NCI-H82 treated with DMSO at 0.1 percent for 48 hours (cell line): ENCODE results near the gene CYB5B.
"Not testable (repeated sequence)": the region's sequence is repeated elsewhere in the genome, so short reads cannot be mapped to it uniquely, and the experiment has no call there.

ENCODE experiments used
- DNase-seq: peaks from one replicate; lab custom pipeline; 2025; ENCODE audit not compliant: unreplicated experiment; lab: John Stamatoyannopoulos, UW

The CYB5B gene

DNA sequence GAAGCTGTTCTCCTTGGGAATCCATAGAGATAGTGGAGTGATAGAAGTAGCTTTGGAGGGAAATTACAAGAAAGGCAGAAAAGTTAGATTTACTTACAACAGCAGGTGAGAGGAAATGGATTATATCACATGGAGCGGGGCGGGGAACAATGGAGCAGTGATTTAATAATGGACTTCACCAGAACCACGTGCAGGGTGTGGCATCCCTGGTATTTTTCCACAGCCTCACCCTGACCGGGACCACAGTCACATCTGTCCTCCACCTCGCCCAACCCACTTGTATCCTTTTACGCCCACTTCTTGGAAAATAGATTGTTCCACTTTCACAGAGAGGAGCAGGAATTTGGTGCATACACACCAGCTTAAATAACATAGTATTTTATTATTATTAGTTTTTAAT, 15.9 kb upstream of the CYB5B start:
- no peak for DNase-seq

DNA sequence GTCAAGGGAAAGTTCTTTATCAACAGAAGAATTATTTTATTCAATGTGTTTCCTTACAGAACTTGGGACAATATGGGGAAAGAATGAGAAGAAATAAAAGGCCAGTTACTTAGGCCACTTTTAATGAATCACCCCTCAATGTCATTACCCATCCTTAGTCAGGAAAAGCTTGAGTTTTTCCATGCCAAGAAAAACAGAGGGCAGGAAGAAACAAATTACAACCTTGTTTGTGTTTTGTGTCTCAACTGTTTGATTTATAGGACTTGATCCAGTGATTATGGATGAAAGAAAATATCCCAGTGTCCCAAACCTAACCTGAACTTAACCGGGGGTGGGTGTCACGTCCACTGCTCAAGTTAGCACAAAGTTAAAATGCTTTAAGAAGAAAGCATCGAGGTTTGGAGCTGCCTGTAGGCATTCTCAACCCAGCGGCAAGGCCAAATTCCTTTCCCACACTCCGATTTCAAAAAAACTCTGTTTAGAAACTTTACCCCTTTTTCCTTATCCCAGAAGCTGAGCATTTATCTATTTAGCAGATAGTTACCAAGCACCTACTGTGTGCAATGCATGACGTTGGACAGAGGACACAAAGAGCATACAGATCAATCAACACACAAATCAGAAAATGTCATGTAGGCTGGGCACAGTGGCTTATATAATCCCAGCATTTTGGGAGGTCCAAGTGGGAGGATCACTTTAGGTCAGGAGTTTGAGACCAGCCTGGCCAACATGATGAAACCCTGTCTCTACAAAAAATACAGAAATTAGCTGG, 14.0 kb upstream of the CYB5B start:
- DNase-seq, result no peak

DNA sequence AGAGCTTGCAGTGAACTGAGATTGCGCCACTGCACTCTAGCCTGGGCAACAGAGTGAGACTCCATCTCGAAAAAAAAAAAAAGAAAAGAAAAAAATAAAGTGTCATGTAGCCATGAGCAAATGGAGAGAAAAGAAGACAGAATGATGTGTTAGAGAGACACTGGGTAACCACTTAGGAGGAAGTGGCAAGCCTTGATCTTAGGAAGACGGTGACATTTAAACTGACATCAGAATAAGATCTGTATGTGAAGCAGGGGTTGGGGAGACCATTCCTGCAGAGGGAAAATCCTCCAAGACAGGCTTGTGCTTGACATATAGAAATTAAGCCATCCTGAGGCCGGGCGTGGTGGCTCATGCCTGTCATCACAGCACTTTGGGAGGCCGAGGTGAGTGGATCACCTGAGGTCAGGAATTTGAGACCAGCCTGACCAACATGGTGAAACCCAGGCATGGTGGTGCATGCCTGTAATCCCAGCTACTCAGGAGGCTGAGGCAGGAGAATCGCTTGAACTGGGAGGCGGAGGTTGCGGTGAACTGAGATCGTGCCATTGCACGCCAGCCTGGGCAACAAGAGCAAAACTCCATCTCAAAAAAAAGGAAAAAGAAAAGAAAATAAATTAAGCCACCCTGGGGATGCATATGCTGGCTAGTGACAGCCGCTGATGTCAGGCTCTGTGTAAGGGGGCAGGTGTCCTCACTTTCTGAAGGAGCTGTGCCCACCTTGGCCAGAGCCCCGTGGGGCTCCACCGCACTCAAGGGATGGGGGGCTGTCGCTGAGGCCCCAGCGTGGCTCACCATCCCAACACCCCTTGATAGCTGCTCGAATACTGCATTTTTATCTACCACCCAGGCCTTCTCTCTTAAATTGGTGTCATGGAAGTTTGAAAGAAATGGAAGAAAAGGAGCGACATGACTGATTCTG, 13.1 kb upstream of the CYB5B start:
- no peak for DNase-seq

DNA sequence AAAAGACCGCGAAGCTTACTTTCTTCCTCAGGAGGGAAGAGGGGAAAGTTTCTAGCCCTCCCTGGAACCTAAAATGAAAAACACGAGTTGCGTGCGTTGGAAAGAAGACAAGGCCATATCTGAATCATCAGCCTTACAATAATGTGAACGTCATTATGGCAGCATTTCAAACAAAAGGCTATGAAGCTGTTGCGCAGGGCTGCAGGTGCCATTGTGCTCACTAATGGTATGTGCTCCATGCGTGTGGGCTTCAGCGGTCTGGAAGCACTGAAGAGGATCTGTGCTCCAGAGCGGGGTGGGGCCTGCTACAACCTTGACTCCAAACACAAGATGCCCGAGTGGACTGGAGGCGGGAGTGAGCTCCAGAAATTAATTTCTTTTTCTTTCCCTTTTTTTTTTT, 12.1 kb upstream of the CYB5B start:
- DNase-seq, result no peak

DNA sequence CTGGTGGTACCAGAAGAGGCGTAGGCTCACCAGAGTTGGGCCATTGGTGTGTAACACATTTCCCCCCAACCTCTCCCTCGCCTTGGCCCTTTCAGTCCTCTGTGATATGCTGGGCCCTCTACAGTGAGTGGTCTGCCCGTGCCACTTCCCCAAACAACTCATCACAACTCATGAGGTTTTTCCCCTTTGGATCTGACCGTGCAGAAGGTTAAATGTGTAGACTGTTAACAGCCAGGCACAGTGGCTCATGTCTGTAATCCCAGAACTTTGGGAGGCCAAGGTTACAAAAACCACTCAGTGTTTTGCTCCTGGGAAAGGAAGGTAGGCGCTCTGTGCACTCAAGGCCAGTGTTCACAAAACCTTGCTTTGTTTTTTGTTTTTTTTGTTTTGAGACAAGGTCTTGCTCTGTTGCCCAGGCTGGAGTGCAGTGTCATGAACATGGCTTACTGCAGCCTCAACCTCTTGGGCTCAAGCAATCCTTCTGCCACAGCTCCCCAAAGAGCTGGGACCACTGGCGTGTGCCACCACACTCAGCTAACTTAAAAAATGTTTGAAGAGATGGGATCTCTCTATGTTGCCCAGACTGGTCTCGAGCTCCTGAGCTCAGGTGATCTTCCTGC, 11.3 kb upstream of the CYB5B start:
- DNase-seq, result no peak

DNA sequence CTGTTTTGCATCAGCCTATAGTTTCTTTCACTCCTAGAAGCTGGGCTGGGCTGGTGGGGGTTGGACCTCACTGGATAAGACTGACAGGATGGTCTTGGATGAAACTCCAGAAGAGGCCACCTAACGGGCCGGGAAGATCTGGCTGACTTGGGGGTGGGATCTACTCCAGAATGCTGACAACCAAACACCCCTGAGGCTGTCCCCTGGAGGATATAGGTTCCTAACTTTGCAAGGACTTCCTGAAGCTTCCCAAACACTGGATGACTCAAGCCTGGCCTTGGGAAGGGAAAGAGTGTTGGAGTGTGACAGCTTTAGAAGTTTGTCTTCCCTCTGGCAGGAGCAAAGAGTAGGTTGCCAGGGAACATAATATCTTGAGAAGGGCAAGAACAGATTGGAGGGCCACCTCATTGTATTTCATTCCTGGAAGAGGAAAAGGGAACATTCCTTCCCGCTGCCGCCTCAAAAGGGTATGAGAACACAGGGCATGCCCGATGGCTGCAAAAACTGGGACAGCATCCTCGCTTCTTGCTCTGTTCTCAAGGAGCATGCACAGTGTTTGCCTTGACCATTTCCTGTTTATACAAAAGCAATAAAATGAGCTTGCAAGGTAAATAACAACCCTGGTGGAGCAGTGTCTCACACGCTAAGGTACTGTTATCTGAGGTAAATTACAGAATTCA, 6.8 kb upstream of the CYB5B start:
- DNase-seq, result no peak

DNA sequence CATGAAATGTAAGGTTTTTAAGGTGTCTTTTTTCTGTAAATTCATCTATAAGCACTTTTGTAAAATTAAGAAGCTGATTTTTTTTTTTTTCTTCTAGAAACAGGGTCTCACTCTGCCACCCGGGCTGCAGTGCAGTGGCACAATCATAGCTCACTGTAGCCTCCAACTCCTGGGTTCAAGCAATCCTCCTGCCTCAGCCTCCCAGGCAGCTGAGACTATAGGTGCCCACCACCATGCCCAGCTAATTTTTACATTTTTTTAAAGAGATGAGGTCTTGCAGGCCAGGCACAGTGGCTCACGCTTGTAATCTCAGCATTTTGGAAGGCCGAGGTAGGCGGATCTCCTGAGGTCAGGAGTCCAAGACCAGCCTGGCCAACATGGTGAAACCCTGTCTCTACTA, 4.5 kb upstream of the CYB5B start:
- no peak for DNase-seq

DNA sequence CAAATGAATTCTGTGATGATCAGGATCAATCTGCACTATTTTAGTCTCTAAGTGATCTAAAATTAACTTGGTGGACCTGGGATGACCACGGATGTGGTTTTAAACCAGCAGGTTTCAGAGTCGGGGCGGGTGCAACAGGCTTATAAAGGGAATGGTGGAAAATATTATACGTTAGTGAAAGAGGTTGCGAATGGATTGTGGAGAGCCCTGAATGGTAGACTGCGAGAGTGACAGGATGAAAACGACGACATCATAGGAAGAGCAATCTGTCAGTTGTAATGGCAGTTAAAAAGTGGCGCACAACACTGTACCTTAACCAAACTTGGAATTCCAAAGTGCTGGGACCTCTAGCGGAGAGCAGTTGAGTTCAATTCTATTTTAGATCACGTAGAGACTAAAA, 1.2 kb upstream of the CYB5B start:
- no peak for DNase-seq

DNA sequence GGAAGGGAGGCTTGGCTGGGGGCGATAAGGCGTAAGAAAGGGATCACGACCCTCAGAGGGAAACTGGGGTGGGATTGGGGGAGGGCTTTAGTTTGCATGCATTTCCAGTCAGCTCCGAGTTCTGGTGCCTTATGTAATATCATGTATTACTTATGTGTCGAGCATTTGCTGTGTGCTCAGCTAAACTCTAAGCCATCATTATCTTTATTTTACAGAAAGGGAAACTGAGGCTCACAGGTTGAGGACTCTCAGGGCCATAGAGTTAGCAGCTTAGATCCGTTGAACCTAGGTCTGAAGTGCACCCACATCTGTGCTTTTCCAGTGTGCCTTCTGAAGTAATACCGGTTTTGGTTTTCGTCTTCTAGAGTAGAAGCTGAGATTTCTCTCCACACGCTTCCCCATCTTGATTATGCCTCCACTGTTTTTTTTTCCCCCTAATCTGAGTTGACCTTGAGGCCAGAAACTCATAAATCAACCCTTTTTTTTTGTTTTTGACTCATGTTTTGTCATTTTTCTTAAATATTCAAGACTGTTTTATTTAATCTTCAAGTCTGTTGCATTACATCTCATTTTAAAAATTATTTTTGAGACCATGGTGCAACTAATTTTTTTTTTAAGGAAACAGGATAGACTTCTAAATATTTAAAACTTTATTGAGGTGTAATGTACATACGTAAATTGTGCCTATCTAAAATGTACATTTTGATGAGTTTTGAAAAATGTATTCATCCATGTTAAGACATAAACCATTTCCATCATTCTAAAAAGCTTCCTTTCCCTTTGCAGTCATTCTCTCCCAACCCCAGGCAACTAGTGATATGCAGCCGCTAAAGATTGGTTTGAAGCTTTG, 741 bp downstream of the CYB5B start:
- no peak for DNase-seq

DNA sequence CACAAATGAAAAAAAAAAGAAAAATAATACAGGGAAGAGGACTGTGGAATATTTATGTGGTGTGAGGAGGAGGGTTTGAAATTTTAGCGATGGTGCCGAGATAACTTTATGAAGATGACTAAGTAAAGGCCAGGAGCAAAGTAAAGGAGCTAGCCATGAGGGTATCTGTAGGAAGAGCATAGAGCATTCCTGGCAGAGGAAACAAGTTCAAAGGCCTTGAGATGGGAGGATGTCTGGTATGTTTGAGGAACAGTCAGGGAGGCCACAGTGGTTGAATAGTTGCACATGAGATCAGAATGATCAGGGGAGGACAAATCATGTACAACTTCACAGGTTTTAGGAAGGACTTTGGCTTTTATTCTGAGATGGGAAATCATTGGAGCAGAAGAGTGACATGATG, 4.2 kb downstream of the CYB5B start:
- no peak for DNase-seq

DNA sequence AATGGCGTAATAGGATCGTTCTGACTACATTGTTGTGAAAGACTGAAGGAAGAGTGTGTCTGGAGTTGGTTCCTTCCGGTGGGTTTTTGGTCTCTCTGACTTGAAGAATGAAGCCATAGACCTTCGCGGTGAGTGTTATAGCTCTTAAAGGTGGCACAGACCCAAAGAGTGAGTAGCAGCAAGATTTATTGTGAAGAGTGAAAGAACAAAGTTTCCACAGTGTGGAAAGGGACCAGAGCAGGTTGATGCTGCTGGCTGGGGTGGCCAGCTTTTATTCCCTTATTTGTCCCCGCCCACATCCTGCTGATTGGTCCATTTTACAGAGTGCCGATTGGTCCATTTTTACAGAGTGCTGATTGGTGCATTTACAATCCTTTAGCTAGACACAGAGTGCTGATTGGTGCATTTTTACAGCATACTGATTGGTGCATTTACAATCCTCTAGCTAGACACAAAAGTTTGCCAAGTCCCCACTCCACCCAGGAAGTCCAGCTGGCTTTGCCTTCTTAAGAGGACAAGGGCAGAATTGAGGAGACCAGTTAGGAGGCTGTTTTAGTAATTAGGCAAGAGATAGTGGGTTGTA, 4.7 kb downstream of the CYB5B start:
- not testable (repeated sequence) for DNase-seq

DNA sequence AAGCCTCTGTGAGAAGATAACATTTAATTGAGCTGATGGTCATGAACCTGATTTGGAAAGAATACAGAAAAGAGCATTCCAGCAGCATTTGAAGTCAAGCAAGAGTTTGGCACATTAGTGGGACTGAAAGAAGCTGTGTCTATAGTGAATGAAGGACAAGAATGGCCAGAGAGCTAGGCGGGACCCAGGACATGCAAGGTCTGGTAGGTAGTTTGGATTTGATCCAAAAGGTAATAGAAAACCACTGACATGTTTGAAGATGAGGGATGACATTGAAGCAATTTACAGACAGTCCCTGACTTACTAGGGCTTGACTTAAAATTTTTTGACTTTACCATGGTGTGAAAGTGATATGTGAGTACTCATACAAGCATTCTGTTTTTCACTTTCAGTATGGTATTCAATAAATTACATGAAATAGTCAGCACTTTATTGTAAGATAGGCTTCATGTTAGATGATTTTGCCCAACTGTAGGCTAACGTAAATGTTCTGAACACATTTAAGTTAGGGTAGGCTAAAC, 7.6 kb downstream of the CYB5B start:
- DNase-seq, result no peak

DNA sequence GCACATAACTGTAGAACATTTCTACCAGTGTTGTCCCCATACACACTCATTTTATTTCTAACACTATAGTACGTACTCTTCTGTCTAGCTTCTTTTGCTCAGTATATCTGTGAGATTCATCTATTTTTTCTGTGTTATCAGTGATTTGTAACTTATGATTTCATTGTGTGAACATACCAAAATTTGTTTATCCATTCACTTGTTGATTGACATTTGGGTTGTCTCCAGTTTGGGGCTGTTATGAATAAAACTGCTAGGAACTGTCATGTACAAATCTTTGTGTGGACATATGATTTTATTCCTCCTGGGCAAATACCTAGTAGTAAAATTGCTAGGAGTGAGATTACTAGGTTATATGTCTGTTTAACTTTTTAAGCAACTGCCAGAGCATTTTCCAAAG, 9.6 kb downstream of the CYB5B start:
- no peak for DNase-seq

DNA sequence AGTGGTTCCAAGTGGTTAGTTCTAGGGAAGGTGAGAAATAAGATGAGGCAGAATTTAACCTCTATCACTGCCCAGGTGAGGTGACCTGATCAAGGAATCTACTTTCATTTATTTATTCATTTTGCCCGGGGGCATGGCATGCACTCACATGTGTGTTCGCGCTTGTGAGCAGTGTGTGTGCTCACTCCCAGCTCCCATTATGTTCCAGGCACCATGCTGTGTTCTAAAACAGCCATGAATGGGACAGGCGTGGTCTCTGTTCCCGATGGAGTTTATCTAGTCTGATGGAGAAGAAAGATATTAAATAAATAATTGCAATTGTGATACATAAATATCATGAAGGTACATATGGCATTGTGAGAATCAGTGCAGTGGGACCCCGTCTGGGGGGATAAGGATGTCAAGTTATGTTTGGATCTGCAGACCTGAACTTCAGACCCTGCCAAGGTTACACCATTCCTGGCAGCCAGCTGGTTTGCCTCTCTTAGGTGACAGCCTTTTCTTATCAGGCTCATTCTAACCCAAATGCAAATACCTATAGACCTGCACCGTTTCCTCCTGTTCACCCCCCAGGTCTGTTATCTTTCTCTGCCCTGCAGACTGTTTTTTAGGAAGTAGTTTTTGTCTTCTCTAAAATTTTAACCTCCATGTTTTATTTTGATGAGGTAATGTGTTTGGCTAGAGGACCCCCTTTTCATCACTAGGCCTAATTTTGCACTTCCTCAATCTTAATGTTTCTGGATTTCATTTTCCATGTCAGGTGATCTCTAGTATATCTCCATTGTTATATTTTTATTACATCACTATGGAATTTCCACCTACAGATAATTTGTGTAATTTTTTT, 11.8 kb downstream of the CYB5B start:
- DNase-seq, result no peak

DNA sequence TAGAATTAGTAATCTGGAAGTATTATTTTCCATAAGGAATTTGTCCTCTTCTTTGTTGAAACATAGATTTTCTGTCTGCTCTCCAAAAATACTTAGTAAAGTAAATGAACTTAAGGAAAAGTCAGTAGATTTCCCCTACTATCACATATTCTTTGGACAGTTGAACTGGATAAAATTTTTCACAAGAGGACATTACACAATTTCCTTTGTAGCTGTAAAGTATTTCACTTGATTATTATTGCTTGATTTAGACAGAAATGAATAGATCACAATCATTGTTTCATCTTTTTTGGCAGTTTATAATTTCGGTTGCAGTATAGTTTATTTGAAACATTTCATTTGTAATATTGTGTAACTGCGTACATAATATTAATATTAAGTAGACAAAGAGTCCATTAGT, 12.5 kb downstream of the CYB5B start:
- DNase-seq, result no peak

DNA sequence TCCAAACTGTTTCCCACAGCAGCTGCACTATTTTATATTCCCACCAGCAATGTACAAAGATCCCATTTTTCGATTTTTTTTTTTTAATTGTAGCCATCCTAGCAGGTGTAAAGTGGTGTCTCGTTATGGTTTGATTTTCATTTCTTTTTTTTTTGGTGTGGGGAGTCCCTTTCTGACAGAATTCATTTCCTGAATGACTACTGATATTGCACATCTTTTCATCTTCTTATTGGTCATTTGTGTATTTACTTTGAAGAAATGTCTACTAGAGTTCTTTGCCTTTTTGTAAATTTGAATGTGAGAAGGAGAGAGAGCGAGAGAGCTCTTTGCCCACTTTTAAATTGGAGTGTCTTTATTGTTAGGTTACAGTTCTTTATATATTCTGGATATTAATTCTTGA, 14.0 kb downstream of the CYB5B start:
- DNase-seq, result no peak

DNA sequence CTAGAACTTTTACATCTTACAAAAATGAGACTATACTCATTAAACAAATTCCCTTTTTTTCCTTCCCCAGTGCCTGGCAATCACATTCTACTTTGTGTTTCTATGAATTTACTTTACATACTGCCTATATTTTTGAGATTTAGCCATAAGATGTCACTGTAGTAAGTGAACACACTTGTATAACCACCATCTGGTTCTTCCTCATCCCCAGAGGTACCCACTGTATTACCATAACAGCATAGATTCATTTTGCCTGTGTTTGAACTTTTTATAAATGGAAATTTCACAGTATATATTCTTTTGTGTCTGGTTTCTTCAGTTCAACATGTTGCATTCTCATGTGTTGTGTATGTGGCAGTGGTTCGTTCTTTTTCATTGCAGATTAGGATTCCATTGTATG, 15.8 kb downstream of the CYB5B start:
- DNase-seq, result no peak

DNA sequence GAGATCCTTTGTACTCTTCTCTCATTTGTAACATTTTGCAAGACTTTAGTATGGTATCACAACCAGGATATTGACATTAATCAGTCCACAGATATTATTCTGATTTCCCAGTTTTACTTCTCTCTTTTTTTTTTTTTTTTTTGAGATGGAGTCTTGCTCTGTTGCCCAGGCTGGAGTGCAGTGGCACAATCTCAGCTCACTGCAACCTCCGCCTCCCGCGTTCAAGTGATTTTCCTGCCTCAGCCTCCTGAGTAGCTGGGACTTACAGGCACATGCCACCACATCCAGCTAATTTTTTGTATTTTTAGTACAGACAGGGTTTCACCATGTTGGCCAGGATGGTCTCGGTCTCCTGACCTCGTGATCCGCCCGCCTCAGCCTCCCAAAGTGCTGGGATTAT, 16.6 kb downstream of the CYB5B start:
- not testable (repeated sequence) for DNase-seq
